ENCODE results near the gene PRKCA.

GRCh38 chr17:66540131-66540781 is 237.8 kb downstream of the PRKCA start:
- TF ChIP-seq CTCF (IDR thresholded peaks at IDR 0.05) (peak in 2 of 5 experiments; percentile 11 to 16), EP300 (IDR thresholded peaks at IDR 0.05) (peak; percentile 41 to 90)
